Measurements from ENCODE around the gene TRMT61A. TPM values are rescaled to one million over a fixed set of nuclear protein-coding genes. Genes with fewer than 3 reads are reported as not detected.

The TRMT61A gene
- total and polyA plus RNA-seq, 2 of the 13 experiments (the other 11 are each of a cell fraction or from before 2014, with no cell fraction given), result 6.5 to 13.6 TPM

DNA sequence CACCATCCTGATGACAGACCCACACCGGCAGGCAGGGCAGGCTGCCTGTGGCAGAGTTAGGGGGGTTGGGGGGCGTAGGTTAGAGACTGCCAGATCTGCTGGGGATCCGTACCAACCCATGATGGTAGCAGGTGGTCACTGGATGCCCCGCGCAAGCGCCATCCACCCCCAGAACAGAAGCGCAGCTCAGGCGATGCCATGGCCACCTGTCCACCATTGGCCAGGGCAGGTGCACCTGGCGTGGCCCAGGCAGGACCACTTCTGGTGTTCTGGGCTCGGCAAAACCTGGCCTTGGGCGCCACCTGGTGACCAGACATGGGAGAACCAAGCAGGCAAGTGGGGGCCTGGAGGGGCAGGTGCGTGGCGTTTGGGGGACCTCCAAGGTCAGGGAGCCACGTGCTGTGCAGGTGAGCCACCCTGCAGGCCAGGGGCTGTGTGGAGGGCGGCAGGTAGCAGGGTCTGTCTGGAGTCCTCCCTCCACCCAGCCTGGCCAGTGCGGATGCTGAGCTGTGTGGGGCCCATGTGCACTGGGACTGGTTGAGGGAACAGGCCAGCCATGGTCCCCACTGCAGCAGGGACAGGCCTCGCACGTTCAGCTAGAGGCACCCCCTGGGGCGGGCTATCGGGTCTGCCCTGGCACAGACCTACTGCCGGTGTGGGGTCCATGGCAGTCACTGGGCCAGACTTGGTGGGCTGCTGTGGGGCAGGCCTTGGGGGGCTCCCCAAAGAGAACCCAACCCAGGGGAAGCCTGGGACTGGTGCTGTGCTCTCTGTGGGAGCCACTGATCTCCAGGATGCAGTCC is 17.9 kb downstream of the TRMT61A start (continued):
- TF ChIP-seq, protein P1, sequence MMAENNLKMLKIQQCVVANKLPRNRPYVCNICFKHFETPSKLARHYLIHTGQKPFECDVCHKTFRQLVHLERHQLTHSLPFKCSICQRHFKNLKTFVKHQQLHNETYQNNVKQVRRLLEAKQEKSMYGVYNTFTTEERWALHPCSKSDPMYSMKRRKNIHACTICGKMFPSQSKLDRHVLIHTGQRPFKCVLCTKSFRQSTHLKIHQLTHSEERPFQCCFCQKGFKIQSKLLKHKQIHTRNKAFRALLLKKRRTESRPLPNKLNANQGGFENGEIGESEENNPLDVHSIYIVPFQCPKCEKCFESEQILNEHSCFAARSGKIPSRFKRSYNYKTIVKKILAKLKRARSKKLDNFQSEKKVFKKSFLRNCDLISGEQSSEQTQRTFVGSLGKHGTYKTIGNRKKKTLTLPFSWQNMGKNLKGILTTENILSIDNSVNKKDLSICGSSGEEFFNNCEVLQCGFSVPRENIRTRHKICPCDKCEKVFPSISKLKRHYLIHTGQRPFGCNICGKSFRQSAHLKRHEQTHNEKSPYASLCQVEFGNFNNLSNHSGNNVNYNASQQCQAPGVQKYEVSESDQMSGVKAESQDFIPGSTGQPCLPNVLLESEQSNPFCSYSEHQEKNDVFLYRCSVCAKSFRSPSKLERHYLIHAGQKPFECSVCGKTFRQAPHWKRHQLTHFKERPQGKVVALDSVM (CRISPR knock-in tag; IDR thresholded peaks at IDR 0.05), result no peak
- TF ChIP-seq, protein P2, sequence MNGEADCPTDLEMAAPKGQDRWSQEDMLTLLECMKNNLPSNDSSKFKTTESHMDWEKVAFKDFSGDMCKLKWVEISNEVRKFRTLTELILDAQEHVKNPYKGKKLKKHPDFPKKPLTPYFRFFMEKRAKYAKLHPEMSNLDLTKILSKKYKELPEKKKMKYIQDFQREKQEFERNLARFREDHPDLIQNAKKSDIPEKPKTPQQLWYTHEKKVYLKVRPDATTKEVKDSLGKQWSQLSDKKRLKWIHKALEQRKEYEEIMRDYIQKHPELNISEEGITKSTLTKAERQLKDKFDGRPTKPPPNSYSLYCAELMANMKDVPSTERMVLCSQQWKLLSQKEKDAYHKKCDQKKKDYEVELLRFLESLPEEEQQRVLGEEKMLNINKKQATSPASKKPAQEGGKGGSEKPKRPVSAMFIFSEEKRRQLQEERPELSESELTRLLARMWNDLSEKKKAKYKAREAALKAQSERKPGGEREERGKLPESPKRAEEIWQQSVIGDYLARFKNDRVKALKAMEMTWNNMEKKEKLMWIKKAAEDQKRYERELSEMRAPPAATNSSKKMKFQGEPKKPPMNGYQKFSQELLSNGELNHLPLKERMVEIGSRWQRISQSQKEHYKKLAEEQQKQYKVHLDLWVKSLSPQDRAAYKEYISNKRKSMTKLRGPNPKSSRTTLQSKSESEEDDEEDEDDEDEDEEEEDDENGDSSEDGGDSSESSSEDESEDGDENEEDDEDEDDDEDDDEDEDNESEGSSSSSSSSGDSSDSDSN (CRISPR knock-in tag; IDR thresholded peaks at IDR 0.05), result 0 out of 2 replicates have a peak, but pooled peaks have one; percentile 18
- 0 out of 2 replicates have a peak, but pooled peaks have one; percentile 49 for TF ChIP-seq HOXD1 (CRISPR knock-in tag; IDR thresholded peaks at IDR 0.05)
- TF ChIP-seq ZFP36L2 (CRISPR knock-in tag; IDR thresholded peaks at IDR 0.05), result no peak
- TF ChIP-seq, protein P3, sequence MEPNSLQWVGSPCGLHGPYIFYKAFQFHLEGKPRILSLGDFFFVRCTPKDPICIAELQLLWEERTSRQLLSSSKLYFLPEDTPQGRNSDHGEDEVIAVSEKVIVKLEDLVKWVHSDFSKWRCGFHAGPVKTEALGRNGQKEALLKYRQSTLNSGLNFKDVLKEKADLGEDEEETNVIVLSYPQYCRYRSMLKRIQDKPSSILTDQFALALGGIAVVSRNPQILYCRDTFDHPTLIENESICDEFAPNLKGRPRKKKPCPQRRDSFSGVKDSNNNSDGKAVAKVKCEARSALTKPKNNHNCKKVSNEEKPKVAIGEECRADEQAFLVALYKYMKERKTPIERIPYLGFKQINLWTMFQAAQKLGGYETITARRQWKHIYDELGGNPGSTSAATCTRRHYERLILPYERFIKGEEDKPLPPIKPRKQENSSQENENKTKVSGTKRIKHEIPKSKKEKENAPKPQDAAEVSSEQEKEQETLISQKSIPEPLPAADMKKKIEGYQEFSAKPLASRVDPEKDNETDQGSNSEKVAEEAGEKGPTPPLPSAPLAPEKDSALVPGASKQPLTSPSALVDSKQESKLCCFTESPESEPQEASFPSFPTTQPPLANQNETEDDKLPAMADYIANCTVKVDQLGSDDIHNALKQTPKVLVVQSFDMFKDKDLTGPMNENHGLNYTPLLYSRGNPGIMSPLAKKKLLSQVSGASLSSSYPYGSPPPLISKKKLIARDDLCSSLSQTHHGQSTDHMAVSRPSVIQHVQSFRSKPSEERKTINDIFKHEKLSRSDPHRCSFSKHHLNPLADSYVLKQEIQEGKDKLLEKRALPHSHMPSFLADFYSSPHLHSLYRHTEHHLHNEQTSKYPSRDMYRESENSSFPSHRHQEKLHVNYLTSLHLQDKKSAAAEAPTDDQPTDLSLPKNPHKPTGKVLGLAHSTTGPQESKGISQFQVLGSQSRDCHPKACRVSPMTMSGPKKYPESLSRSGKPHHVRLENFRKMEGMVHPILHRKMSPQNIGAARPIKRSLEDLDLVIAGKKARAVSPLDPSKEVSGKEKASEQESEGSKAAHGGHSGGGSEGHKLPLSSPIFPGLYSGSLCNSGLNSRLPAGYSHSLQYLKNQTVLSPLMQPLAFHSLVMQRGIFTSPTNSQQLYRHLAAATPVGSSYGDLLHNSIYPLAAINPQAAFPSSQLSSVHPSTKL (CRISPR knock-in tag; IDR thresholded peaks at IDR 0.05), result no peak
- TF ChIP-seq NFKB2 (CRISPR knock-in tag; IDR thresholded peaks at IDR 0.05; ENCODE audit: borderline replicate concordance), result peak; percentile 72; the same call in 1 of the 2 replicates
- TF ChIP-seq, protein P4, sequence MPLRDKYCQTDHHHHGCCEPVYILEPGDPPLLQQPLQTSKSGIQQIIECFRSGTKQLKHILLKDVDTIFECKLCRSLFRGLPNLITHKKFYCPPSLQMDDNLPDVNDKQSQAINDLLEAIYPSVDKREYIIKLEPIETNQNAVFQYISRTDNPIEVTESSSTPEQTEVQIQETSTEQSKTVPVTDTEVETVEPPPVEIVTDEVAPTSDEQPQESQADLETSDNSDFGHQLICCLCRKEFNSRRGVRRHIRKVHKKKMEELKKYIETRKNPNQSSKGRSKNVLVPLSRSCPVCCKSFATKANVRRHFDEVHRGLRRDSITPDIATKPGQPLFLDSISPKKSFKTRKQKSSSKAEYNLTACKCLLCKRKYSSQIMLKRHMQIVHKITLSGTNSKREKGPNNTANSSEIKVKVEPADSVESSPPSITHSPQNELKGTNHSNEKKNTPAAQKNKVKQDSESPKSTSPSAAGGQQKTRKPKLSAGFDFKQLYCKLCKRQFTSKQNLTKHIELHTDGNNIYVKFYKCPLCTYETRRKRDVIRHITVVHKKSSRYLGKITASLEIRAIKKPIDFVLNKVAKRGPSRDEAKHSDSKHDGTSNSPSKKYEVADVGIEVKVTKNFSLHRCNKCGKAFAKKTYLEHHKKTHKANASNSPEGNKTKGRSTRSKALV (CRISPR knock-in tag; IDR thresholded peaks at IDR 0.05), result 0 out of 2 replicates have a peak, but pooled peaks have one; percentile 39
- 0 out of 2 replicates have a peak, but pooled peaks have one; percentile 23 for TF ChIP-seq AHR (CRISPR knock-in tag; IDR thresholded peaks at IDR 0.05)
- TF ChIP-seq GABPB1 (CRISPR knock-in tag; IDR thresholded peaks at IDR 0.05), result peak; percentile 46; the same call in 1 of the 2 replicates
- TF ChIP-seq, protein P5, sequence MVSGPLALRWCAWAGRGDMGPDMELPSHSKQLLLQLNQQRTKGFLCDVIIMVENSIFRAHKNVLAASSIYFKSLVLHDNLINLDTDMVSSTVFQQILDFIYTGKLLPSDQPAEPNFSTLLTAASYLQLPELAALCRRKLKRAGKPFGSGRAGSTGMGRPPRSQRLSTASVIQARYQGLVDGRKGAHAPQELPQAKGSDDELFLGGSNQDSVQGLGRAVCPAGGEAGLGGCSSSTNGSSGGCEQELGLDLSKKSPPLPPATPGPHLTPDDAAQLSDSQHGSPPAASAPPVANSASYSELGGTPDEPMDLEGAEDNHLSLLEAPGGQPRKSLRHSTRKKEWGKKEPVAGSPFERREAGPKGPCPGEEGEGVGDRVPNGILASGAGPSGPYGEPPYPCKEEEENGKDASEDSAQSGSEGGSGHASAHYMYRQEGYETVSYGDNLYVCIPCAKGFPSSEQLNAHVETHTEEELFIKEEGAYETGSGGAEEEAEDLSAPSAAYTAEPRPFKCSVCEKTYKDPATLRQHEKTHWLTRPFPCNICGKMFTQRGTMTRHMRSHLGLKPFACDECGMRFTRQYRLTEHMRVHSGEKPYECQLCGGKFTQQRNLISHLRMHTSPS (CRISPR knock-in tag; IDR thresholded peaks at IDR 0.05; ENCODE audit: low read depth), result no peak
- TF ChIP-seq ZNF569 (CRISPR knock-in tag; IDR thresholded peaks at IDR 0.05; ENCODE audit: borderline replicate concordance), result no peak
- TF ChIP-seq KDM2A (CRISPR knock-in tag; IDR thresholded peaks at IDR 0.05; ENCODE audit: borderline replicate concordance, low read depth), result peak; percentile 74; the same call in 1 of the 2 replicates
- TF ChIP-seq ZNF343 (CRISPR knock-in tag; IDR thresholded peaks at IDR 0.05), result no peak
- no peak for TF ChIP-seq ZBTB42 (CRISPR knock-in tag; IDR thresholded peaks at IDR 0.05)
- TF ChIP-seq PLRG1 (conservative IDR thresholded peaks at IDR 0.05), result no peak
- TF ChIP-seq ZNF766 (CRISPR knock-in tag; IDR thresholded peaks at IDR 0.05; ENCODE audit: borderline replicate concordance), result peak; percentile 78; the same call in 1 of the 2 replicates
